Endothelial cell (in vitro differentiated cells): ENCODE measurements around the gene CCDC117. TPM values are rescaled to one million over a fixed set of nuclear protein-coding genes. Genes with fewer than 3 reads are reported as not detected.

Experiments
- DNase-seq: peaks from one replicate; pipeline ENCODE4 v3.0.0; 2021; ENCODE audit warnings: low spot score
- H3K27ac Mint-ChIP-seq: one replicate; pipeline ENCODE4 v1.8.0; 2021; ENCODE audit warnings: mixed read lengths, inconsistent platforms; ENCODE audit not compliant: unreplicated experiment
- H3K27me3 Mint-ChIP-seq: one replicate; pipeline ENCODE4 v1.8.0; 2021; ENCODE audit warnings: mild to moderate bottlenecking, moderate library complexity, mixed read lengths, inconsistent platforms; ENCODE audit not compliant: unreplicated experiment
- H3K36me3 Mint-ChIP-seq: one replicate; pipeline ENCODE4 v1.8.0; 2021; ENCODE audit warnings: mild to moderate bottlenecking, low read depth, mixed read lengths, inconsistent platforms; ENCODE audit not compliant: unreplicated experiment
- H3K4me1 Mint-ChIP-seq: one replicate; pipeline ENCODE4 v1.8.0; 2021; ENCODE audit warnings: mild to moderate bottlenecking, mixed read lengths, inconsistent platforms; ENCODE audit not compliant: unreplicated experiment
- H3K4me3 Mint-ChIP-seq: one replicate; pipeline ENCODE4 v1.8.0; 2021; ENCODE audit warnings: mild to moderate bottlenecking, mixed read lengths, inconsistent platforms; ENCODE audit not compliant: unreplicated experiment
- H3K9me3 Mint-ChIP-seq: one replicate; pipeline ENCODE4 v1.8.0; 2021; ENCODE audit warnings: mixed read lengths, inconsistent platforms; ENCODE audit not compliant: unreplicated experiment
- CTCF ChIP-seq: fragments of 200-600 bp; sonication (generic); IDR thresholded peaks from one replicate; pipeline ENCODE4 v1.5.0; 2021; ENCODE audit warnings: antibody characterized with exemption; ENCODE audit not compliant: unreplicated experiment
- total RNA-seq: library from RNA; stranded (reverse); fragmentation: NEBNext Ultra II Directional; extraction: Animal tissue kit (Norgen Biotek cat#: 25700); gene quantifications from one replicate; pipeline ENCODE4 v1.2.1, GENCODE V29; 2021; ENCODE audit not compliant: unreplicated experiment

The CCDC117 gene
- total RNA-seq, 1 donor from 2014 or later = 21.9 TPM

- Mint-ChIP-seq H3K27me3 (no peaks in the 10 kb centered on the region), H3K27ac (no peak overlapping the region), H3K4me3 (no peak overlapping the region), H3K9me3 (no peaks in the 10 kb centered on the region), H3K36me3 (no peaks in the 10 kb centered on the region), H3K4me1 (no peaks in the 10 kb centered on the region)
- DNase-seq = no peak
- TF ChIP-seq CTCF = no peak
Measured at GRCh38 chr22:28830441-28830840, 57.9 kb downstream of the CCDC117 start.

- H3K36me3 Mint-ChIP-seq = no peaks in the 10 kb centered on the region
- no peak for DNase-seq
- no peaks in the 10 kb centered on the region for H3K4me1 Mint-ChIP-seq
- no peak for TF ChIP-seq CTCF
- H3K27ac Mint-ChIP-seq = no peak overlapping the region
- H3K9me3 Mint-ChIP-seq = no peaks in the 10 kb centered on the region
- no peak overlapping the region for H3K4me3 Mint-ChIP-seq
- H3K27me3 Mint-ChIP-seq = no peaks in the 10 kb centered on the region
Measured at GRCh38 chr22:28831140-28832072, 58.9 kb downstream of the CCDC117 start.

GRCh38 chr22:28832731-28833130 lies 60.2 kb downstream of the CCDC117 start:
- Mint-ChIP-seq H3K9me3 (no peaks in the 10 kb centered on the region), H3K27ac (no peak overlapping the region), H3K4me1 (no peaks in the 10 kb centered on the region), H3K4me3 (no peak overlapping the region), H3K36me3 (no peaks in the 10 kb centered on the region), H3K27me3 (no peaks in the 10 kb centered on the region)
- no peak for TF ChIP-seq CTCF
- DNase-seq = no peak

GRCh38 chr22:28833276-28833923 lies 60.9 kb downstream of the CCDC117 start:
- H3K27ac Mint-ChIP-seq = no peak overlapping the region
- H3K9me3 Mint-ChIP-seq = no peaks in the 10 kb centered on the region
- no peak overlapping the region for H3K4me3 Mint-ChIP-seq
- no peaks in the 10 kb centered on the region for H3K27me3 Mint-ChIP-seq
- no peak for DNase-seq
- H3K36me3 Mint-ChIP-seq = no peaks in the 10 kb centered on the region
- TF ChIP-seq CTCF = no peak
- H3K4me1 Mint-ChIP-seq = no peaks in the 10 kb centered on the region
